NB4 (cell line): ENCODE measurements around the gene TMEM94.

Experiments used
- MYC ChIP-seq: IDR thresholded peaks from 2 replicates; pipeline ENCODE4 v1.6.1; 2011; ENCODE audit warnings: low read depth, low read length
- POLR2A ChIP-seq: IDR thresholded peaks from 2 replicates; pipeline ENCODE4 v1.6.1; 2011; ENCODE audit warnings: mild to moderate bottlenecking; ENCODE audit not compliant: insufficient read length; ENCODE audit errors: extremely low read depth
- TF ChIP-seq, protein P1 (sequence below): IDR thresholded peaks from one replicate; pipeline ENCODE4 v1.5.1; 2012; ENCODE audit warnings: low read depth, low read length

DNA sequence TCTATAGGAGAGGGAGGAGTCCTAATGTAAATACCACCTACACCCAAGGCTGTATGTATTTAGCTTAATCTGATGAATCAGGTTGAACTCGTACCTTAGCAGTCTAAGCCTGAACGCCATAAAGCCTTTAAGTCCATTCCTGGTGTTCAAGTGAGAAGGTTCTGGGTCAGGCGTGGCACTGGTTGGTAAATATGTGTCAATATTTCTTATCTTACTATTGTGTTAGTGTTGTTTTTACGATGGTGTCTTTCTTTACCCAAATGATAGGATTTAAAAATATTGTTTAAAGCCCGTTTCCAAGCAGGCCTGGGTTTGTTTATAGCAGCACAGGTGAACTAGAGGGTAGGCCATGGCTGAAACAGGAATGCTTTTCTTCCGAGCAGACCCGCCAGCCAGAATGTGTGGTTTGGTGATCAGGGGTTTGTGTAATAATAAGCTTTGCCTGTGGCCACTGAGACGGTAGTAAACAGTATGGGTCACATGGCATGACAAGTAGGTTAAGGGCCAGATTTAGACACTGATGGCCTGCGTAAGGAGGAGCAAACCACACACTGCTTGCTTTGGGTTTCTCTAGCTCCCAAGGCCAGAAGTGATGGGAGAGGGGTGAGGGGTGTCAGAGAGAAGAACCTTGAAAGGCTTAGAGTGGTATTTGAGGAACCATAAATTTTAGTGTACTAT, 3.3 kb downstream of the TMEM94 start:
- TF ChIP-seq, protein P1, sequence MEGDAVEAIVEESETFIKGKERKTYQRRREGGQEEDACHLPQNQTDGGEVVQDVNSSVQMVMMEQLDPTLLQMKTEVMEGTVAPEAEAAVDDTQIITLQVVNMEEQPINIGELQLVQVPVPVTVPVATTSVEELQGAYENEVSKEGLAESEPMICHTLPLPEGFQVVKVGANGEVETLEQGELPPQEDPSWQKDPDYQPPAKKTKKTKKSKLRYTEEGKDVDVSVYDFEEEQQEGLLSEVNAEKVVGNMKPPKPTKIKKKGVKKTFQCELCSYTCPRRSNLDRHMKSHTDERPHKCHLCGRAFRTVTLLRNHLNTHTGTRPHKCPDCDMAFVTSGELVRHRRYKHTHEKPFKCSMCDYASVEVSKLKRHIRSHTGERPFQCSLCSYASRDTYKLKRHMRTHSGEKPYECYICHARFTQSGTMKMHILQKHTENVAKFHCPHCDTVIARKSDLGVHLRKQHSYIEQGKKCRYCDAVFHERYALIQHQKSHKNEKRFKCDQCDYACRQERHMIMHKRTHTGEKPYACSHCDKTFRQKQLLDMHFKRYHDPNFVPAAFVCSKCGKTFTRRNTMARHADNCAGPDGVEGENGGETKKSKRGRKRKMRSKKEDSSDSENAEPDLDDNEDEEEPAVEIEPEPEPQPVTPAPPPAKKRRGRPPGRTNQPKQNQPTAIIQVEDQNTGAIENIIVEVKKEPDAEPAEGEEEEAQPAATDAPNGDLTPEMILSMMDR: no peak
- TF ChIP-seq POLR2A (no peak), MYC (no peak)
